ENCODE measurements around the gene CYLD.

Gene CYLD

GRCh38 chr16:50767197-50767596, 25.3 kb downstream of the CYLD start:
- TF ChIP-seq, protein P1, sequence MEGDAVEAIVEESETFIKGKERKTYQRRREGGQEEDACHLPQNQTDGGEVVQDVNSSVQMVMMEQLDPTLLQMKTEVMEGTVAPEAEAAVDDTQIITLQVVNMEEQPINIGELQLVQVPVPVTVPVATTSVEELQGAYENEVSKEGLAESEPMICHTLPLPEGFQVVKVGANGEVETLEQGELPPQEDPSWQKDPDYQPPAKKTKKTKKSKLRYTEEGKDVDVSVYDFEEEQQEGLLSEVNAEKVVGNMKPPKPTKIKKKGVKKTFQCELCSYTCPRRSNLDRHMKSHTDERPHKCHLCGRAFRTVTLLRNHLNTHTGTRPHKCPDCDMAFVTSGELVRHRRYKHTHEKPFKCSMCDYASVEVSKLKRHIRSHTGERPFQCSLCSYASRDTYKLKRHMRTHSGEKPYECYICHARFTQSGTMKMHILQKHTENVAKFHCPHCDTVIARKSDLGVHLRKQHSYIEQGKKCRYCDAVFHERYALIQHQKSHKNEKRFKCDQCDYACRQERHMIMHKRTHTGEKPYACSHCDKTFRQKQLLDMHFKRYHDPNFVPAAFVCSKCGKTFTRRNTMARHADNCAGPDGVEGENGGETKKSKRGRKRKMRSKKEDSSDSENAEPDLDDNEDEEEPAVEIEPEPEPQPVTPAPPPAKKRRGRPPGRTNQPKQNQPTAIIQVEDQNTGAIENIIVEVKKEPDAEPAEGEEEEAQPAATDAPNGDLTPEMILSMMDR (IDR thresholded peaks at IDR 0.05; ENCODE audit: extremely low read depth, missing control alignments), result no peak
- DNase-seq (ENCODE audit: low spot score), result no peak

DNA sequence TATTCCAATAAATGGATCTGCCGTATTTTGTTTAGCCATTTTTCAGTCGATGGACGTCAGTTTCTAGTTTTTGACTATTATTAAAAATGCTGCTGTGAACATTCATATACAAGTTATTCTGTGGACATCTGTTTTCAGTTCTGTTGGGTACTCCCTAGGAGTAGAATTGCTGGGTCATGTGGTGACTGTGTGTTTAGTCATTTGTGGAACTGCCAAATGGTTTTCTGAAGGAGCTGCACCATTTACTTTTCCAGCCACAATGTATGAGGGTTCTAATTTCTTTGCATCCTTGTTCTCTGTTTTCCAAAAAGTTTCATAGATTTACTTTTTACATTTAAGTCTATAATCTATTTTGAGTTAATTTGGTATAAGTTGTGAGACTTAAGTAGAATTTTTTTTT, 29.5 kb downstream of the CYLD start:
- no peak for DNase-seq (ENCODE audit: low spot score)
- TF ChIP-seq, protein P1 (IDR thresholded peaks at IDR 0.05; ENCODE audit: extremely low read depth, missing control alignments), result no peak

GRCh38 chr16:50774405-50774804, 32.5 kb downstream of the CYLD start:
- TF ChIP-seq, protein P1 (IDR thresholded peaks at IDR 0.05; ENCODE audit: extremely low read depth, missing control alignments), result no peak
- DNase-seq (ENCODE audit: low spot score), result no peak

GRCh38 chr16:50774960-50775359, 33.1 kb downstream of the CYLD start:
- TF ChIP-seq, protein P1 (IDR thresholded peaks at IDR 0.05; ENCODE audit: extremely low read depth, missing control alignments), result no peak

DNA sequence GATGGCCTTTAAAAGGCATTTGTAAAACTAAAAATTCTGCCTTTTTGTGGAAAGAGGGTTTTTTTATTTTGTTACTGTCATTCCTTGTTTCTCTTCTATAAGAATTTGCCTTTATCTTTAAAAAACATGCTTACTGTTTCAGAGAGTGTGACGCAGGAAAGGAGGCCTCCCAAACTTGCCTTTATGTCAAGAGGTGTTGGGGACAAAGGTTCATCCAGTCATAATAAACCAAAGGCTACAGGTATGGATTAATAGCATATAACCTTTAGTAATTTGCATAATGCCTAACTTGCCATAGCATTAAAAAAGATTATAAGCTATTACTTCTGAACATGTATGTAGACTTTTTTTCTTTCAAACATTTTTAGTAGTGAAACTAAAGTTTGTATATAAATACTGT, 34.2 kb downstream of the CYLD start:
- no peak for DNase-seq (ENCODE audit: low spot score)

More at GRCh38 chr16:50774960-50775359, 33.1 kb downstream of the CYLD start:
- DNase-seq (ENCODE audit: low spot score), result no peak

DNA sequence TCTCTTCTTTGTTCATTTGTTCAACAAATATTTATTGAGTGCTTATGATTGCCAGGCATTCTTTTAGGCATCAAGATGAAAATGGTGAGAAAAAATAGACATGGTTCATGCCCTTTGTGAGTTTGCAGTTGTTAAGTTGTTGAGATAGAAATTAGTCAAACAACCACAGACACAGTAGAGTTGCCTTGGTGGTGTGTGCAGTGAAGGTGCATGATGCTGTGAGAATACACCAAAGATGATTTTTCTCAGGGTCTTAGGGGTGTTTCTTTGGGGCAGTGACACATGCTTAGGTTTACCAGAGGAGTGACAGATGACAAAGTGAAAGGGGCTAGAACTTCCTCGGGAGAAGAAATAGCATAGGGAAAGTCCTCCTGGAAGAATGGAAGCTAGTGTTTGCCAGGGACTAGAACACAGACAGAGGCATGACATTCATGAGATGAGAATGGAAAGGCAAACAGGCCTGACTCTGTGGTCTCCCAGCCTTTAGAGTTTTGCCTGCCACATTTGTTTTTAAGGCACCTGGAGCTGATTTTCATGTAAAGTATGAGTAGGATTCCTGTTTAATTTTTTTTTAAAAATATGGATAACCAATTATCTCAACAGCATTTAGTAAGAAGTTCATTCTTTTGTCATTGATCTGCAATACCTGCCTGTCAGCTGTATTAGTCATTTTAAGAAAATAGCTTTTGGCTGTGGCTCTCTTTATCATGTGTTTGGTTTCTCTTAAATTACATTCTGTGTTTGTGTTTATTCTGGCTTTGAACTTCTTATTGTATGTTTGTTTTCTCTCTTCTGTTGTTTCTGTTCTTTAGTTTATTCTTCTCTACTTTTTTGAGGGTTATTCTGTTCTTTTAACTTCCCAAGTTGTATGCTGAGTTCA, 36.6 kb downstream of the CYLD start:
- TF ChIP-seq, protein P1 (IDR thresholded peaks at IDR 0.05; ENCODE audit: extremely low read depth, missing control alignments), result no peak
- DNase-seq (ENCODE audit: low spot score), result no peak

More for the DNA sequence above, 34.2 kb downstream of the CYLD start:
- TF ChIP-seq, protein P1 (IDR thresholded peaks at IDR 0.05; ENCODE audit: extremely low read depth, missing control alignments), result no peak

GRCh38 chr16:50781043-50781442, 39.2 kb downstream of the CYLD start:
- DNase-seq (ENCODE audit: low spot score), result no peak
- TF ChIP-seq, protein P1 (IDR thresholded peaks at IDR 0.05; ENCODE audit: extremely low read depth, missing control alignments), result no peak
